T-helper 2 cell treated with Interferon-gamma antibody and Interleukin-4, amounts not matched to agents 5 μg/mL and 100 μg/mL, for 36 hours (primary cell): ENCODE data around the gene ZNF521.

Experiments
- DNase-seq: peaks from one replicate; pipeline ENCODE4 v3.0.0; 2021; ENCODE audit warnings: low spot score
- H3K27ac Mint-ChIP-seq: one replicate; pipeline ENCODE4 v1.8.0; 2021; ENCODE audit warnings: mild to moderate bottlenecking, mixed read lengths
- H3K27me3 Mint-ChIP-seq: one replicate; pipeline ENCODE4 v1.8.0; 2021; ENCODE audit warnings: low read depth, mixed read lengths
- H3K36me3 Mint-ChIP-seq: one replicate; pipeline ENCODE4 v1.8.0; 2021; ENCODE audit warnings: low read depth, mixed read lengths
- H3K4me1 Mint-ChIP-seq: one replicate; pipeline ENCODE4 v1.8.0; 2021; ENCODE audit warnings: low read depth, mixed read lengths
- H3K4me3 Mint-ChIP-seq: one replicate; pipeline ENCODE4 v1.8.0; 2022; ENCODE audit warnings: mild to moderate bottlenecking, moderate library complexity, mixed read lengths
- H3K9me3 Mint-ChIP-seq: one replicate; pipeline ENCODE4 v1.8.0; 2021; ENCODE audit warnings: mixed read lengths

The ZNF521 gene

DNA sequence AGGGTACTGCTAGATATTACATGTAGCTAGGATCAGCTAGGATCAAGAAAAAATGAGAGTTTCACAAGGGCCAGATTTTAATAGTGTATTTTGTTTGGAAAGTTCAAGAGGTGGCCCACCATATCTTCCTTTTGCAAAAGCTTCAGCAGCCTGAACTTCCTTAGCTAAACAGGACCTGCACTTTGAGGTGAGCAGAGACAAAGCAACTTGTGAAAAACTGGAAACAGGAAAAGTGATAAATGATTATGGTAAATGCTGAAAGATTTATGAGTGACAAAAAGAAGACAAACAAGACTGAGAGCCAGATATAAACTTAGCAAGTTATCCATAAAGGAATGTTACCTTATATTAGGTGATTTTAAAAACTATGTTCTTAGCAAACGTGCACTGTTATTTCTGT is 123.6 kb downstream of the ZNF521 start:
- DNase-seq, result no peak
- H3K36me3 Mint-ChIP-seq, result no peaks in the 10 kb centered on the region
- no peak overlapping the region for H3K27ac Mint-ChIP-seq
- H3K27me3 Mint-ChIP-seq, result peaks cover 4% of the 10 kb centered on the region
- H3K4me1 Mint-ChIP-seq, result no peaks in the 10 kb centered on the region
- H3K9me3 Mint-ChIP-seq, result no peaks in the 10 kb centered on the region
- H3K4me3 Mint-ChIP-seq, result no peak overlapping the region

DNA sequence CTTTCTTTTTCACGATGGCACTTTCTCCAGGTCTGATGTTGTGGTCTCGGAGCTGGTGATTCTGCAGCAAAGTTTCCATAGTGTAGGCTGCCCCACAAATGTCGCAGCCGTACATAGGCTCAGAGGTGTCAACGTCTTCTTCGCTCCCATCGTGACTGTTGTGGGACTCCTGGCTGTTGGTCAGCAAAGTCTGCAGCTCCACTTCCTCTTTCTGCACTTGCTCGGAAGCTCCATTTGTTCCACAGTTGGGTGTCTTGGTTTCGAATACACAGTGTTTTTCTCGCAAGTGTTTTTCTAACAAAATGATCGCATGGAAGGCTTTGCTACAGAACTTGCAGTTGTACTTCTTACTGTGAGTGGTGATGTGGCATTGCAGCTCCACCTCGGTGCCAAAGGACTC is 126.8 kb downstream of the ZNF521 start:
- Mint-ChIP-seq H3K27me3 (peaks cover 4% of the 10 kb centered on the region), H3K4me1 (no peaks in the 10 kb centered on the region), H3K27ac (no peak overlapping the region), H3K36me3 (no peaks in the 10 kb centered on the region), H3K9me3 (no peaks in the 10 kb centered on the region), H3K4me3 (no peak overlapping the region)
- no peak for DNase-seq

DNA sequence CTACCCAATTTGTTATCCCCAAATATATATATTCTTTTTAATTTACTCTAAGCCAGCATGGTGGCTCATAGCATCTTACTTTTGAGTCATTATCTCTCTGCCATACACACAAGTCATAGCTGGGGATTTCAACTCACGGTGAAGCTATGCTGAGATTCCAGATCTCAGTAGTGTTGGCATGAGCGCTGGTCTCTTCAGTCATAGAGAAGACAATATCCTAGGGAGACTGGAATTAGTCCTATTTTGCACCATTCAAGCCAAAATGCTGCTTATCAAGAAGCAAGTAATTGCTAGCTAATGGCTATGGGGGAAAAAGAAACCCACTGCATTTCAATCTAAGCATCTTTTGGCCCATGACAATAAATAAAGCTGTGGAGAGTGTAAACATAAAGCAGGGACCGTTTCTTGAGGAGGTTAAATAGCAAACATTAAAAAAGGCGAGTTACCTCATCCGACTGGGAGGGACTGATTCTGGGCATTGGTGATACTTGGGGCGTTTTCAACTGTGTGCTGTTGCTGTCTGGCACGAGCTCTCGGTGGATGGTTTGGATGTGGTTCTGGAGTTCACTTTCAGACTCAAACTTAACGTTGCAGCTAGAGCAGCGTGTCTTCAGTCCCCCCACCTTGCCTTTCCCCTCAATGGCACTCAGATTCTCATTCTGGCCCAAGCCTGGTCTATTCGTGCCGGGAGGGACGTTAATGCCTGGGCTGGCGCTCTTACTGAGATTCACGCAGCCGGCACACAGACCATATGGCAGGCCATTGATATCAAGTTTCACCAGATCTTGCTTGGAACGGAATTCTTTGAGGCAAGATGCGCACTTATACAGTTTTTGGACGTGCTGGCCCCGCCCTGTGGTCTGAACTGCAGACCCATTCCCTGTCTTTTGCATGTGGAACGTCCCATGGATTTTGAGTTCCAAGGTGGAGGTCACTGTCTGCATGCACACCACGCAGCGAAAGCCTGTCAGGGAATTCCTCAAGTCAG is 127.8 kb downstream of the ZNF521 start:
- no peaks in the 10 kb centered on the region for H3K4me1 Mint-ChIP-seq
- peaks cover 4% of the 10 kb centered on the region for H3K27me3 Mint-ChIP-seq
- H3K4me3 Mint-ChIP-seq, result no peak overlapping the region

DNA sequence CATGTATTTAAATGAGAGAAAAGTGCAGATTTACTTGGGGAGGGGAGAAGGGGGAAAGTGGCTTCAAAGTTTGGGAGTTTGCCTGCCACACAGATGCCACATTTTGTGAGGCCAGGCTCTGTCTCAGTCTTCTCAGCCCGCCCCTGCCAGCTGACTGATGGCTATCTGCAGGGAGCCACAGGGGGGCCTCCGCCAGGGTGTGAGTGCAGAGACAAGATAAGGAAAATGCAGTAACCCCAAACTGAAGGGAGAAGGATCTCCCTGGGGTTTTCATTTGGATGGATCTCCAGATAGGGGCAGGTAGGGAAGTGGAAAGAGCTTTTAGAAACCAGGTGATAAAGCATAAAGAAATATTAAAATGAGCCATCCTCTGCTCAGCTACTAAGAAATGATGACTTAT is 128.8 kb downstream of the ZNF521 start:
- H3K36me3 Mint-ChIP-seq, result no peaks in the 10 kb centered on the region
- no peak overlapping the region for H3K27ac Mint-ChIP-seq
- no peaks in the 10 kb centered on the region for H3K4me1 Mint-ChIP-seq
- no peak for DNase-seq
- no peak overlapping the region for H3K4me3 Mint-ChIP-seq
- H3K9me3 Mint-ChIP-seq, result no peaks in the 10 kb centered on the region
- H3K27me3 Mint-ChIP-seq, result no peaks in the 10 kb centered on the region

More for the DNA sequence above, 127.8 kb downstream of the ZNF521 start:
- no peak for DNase-seq
- no peaks in the 10 kb centered on the region for H3K36me3 Mint-ChIP-seq
- H3K27ac Mint-ChIP-seq, result no peak overlapping the region
- H3K9me3 Mint-ChIP-seq, result no peaks in the 10 kb centered on the region

DNA sequence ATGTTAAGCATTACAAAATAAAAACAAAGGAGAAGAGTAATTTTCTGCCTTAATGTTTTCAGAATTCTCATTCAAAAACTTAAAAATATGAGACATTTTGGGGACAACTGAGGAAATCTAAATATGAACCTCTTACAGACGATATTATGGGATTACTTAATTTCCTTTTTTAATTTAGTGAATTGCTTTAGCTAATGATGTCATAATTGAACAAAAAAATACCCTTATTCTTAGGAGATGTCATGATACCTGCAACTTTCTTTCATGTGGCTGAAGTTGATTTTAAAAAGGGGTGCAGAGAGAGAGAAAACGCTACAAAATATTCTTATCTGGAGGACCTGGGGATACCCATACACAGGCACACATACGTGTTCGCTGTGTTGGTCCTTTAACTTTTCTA is 129.3 kb downstream of the ZNF521 start:
- Mint-ChIP-seq H3K4me3 (no peak overlapping the region), H3K4me1 (no peaks in the 10 kb centered on the region), H3K9me3 (no peaks in the 10 kb centered on the region), H3K27ac (no peak overlapping the region), H3K36me3 (no peaks in the 10 kb centered on the region), H3K27me3 (no peaks in the 10 kb centered on the region)
- no peak for DNase-seq

DNA sequence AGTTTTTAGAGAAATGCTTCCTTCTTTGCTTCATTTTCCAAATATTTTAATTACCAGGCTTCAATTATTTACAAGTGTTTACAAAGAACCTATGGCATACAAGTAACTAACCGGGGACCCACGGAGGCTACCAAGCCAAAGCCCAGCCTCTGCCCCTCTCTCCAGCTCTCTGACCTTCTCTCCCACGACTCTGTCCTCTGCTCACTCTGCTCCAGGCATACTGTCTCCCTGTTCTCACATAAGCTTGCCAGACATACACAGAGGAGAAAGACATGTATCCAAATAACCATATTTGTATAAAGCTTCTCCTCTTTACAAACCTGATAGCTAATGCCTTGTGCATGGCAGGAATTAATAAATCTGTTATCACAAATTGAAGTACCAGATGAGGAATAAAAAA is 141.3 kb downstream of the ZNF521 start:
- DNase-seq, result no peak
- Mint-ChIP-seq H3K27me3 (no peaks in the 10 kb centered on the region), H3K27ac (no peak overlapping the region), H3K4me3 (no peak overlapping the region), H3K4me1 (no peaks in the 10 kb centered on the region), H3K36me3 (no peaks in the 10 kb centered on the region), H3K9me3 (no peaks in the 10 kb centered on the region)

DNA sequence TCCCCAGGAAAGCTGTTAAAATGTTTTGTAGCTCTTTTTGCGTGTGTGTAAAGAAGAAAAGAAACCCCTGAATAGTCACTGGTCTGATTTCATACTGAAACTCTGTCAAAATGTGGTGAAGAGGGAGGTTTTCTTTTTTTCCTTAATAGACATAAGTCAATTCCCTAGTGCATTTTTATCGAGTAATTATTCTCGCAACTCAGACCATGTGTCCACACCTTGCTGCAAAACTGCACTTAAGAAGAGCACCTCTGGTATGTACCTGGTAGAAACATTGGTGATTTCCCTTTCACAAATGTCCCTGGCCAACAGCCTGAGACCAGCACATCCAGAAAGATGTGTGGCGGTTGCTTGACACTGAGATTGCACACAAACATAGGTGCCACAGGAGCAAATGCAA is 159.9 kb downstream of the ZNF521 start:
- H3K4me3 Mint-ChIP-seq, result no peak overlapping the region
- H3K4me1 Mint-ChIP-seq, result no peaks in the 10 kb centered on the region
- no peaks in the 10 kb centered on the region for H3K27me3 Mint-ChIP-seq
- H3K27ac Mint-ChIP-seq, result no peak overlapping the region
- H3K36me3 Mint-ChIP-seq, result no peaks in the 10 kb centered on the region
- DNase-seq, result no peak
- H3K9me3 Mint-ChIP-seq, result no peaks in the 10 kb centered on the region

DNA sequence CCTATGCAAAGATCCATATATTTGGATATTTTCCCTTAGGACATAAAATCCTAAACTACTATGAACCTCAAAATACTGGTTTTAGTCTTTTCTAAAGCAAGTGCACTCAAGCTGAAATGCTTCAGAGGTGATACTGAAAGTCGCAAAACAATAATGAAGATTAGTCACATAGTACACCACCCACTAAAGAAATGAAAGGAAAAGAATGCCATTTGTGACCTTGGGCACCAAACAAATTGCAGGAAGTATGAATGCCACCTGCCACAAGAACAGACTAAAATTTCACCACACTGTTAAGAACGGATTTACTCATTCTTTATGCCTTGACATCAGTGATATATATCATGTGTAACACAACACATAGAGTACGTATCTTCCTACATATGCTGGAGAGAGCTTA is 161.5 kb downstream of the ZNF521 start:
- H3K9me3 Mint-ChIP-seq, result no peaks in the 10 kb centered on the region
- no peaks in the 10 kb centered on the region for H3K4me1 Mint-ChIP-seq
- DNase-seq, result no peak
- H3K27ac Mint-ChIP-seq, result no peak overlapping the region
- H3K4me3 Mint-ChIP-seq, result no peak overlapping the region
- H3K27me3 Mint-ChIP-seq, result no peaks in the 10 kb centered on the region
- no peaks in the 10 kb centered on the region for H3K36me3 Mint-ChIP-seq

DNA sequence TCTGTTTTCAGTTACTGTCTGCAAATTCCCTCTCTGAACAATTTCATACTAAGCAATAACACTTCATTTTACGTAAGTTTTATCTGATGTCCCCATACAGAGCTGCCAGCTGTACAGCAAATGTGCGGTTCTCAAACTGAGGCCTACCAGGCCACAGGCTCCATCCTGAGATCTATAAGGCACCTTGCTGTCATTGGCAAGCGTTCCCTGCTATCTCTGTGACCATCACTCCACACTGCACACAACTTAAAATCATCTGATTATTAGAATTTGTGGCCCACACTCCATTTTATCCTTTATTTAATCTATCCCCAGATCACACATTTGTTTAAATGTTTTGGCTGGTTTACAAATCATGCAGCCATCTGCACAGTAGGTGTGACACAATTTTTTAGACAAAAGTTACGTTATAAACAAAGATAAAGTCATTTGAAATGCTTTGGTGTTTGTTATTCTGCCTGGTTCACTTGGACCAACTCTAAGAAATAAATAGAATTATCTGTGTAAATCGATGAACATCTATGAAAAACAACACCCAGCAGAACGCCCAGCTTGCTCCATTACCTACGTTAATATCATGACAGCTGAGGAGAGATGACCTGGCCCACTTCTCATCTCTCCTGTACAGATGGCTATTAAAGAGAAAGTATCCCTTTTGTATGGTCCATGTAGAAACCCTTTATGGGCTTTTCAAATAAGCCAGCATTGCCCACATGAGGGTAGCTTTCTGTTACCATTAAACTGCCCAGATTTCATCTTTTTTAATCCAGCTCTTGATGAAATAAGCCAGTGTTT is 162.4 kb downstream of the ZNF521 start:
- no peak overlapping the region for H3K27ac Mint-ChIP-seq
- DNase-seq, result no peak

DNA sequence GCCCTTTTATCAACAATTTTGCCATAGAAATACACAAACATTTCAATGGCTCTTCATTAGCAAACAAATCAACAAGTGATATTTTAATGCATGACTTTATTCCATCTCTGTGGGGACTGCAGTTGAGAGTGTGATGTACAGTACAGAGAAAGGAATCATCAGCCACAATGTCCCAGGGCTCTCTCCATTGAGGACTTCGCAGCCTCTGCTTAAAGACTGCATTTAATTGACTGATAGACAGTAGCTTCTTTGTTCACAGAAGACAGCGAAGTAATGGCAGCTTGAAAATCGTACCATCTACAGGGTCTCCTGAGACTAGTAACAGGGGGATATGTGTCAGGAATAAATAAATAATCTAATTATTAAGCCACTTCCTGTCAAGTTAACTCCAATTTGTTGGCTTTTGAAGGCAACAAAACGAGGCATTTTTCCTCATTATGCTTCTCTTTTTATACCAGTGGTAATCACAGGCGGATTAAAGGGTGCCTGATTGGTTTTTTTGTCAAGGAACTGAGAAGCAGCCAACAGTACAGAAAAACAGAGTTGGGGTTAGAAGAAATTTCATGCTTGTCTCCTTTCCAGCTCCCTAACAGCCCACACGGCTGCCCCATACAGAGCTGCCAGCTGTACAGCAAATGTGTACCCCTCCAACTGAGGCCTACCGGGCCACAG is 164.3 kb downstream of the ZNF521 start:
- no peaks in the 10 kb centered on the region for H3K4me1 Mint-ChIP-seq
- no peak for DNase-seq
- H3K9me3 Mint-ChIP-seq, result no peaks in the 10 kb centered on the region
- no peak overlapping the region for H3K27ac Mint-ChIP-seq
- H3K4me3 Mint-ChIP-seq, result no peak overlapping the region
- H3K36me3 Mint-ChIP-seq, result no peaks in the 10 kb centered on the region
- peaks cover 2% of the 10 kb centered on the region for H3K27me3 Mint-ChIP-seq

More for the DNA sequence above, 162.4 kb downstream of the ZNF521 start:
- no peaks in the 10 kb centered on the region for H3K36me3 Mint-ChIP-seq
- H3K4me3 Mint-ChIP-seq, result no peak overlapping the region
- no peaks in the 10 kb centered on the region for H3K9me3 Mint-ChIP-seq
- no peaks in the 10 kb centered on the region for H3K4me1 Mint-ChIP-seq
- no peaks in the 10 kb centered on the region for H3K27me3 Mint-ChIP-seq

DNA sequence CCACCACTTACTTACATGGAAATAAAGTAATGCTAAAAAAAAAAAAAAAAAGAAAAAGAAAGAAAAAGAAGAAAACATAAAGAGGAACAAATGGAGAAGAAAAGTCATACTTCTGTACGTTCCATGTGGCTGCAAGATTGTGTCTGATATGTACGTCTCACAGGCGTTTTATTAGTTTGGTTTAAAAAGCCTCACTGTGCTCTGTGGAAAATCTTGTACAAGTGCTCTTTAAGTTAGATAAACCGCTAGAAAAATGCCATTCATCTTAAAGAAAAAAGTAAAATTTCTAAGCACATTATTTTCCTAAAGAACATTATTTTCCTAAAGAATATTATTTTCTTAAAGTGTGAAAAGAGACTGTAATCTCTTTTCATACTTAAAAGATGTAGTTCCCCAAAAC is 165.1 kb downstream of the ZNF521 start:
- no peak for DNase-seq
- H3K36me3 Mint-ChIP-seq, result no peaks in the 10 kb centered on the region
- H3K9me3 Mint-ChIP-seq, result no peaks in the 10 kb centered on the region
- H3K27ac Mint-ChIP-seq, result no peak overlapping the region
- no peaks in the 10 kb centered on the region for H3K4me1 Mint-ChIP-seq
- H3K4me3 Mint-ChIP-seq, result no peak overlapping the region
- H3K27me3 Mint-ChIP-seq, result peaks cover 2% of the 10 kb centered on the region

DNA sequence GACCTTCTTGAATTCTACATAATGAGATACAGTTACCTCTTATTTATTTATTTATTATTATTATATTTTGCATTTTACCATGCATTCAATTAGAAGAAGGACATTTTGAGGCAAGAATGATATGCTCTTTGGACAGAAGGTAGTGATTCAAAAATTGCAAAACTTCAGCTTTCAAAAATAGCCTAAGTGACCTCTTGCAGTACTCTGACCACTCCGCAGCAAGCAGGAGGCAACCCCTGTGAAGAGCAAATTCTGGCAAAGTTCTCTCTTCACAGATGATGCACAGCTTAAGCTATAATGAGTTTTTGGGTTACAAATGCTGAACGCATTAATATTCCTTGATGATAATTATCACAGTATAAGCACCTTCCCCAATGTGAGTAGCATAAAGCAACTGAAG is 170.0 kb downstream of the ZNF521 start:
- no peak overlapping the region for H3K4me3 Mint-ChIP-seq
- no peaks in the 10 kb centered on the region for H3K36me3 Mint-ChIP-seq
- peaks cover 2% of the 10 kb centered on the region for H3K27me3 Mint-ChIP-seq
- H3K4me1 Mint-ChIP-seq, result no peaks in the 10 kb centered on the region
- DNase-seq, result no peak
- H3K9me3 Mint-ChIP-seq, result no peaks in the 10 kb centered on the region
- H3K27ac Mint-ChIP-seq, result no peak overlapping the region

DNA sequence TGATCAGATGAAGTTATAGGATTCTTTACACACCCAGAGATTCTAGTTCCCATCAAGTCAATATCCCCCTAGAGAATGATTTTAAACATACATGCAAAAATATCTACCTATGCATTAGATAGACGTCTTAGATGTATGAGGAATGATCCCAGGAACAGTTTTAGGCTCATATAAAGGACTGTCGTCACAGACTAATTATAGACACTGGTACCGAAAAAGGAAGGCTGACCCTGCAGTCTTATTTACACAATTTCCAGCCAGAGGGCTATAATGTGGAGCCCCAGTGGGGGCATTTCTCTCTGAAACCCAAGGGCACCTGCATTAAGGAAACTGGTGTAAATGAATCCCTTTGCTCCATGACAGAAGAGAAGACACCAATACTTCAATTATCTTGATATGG is 170.4 kb downstream of the ZNF521 start:
- Mint-ChIP-seq H3K27me3 (peaks cover 2% of the 10 kb centered on the region), H3K4me1 (no peaks in the 10 kb centered on the region), H3K9me3 (no peaks in the 10 kb centered on the region), H3K36me3 (no peaks in the 10 kb centered on the region), H3K4me3 (no peak overlapping the region), H3K27ac (no peak overlapping the region)
- DNase-seq, result no peak
